NCI-H128 (cell line): ENCODE measurements around the gene NOSIP.
A peak's percentile ranks its signal among the peaks of the same experiment; 100 is the strongest.

Source experiments
- DNase-seq: peaks from one replicate; lab custom pipeline; 2025; ENCODE audit not compliant: unreplicated experiment; lab: John Stamatoyannopoulos, UW

NOSIP gene

GRCh38 chr19:49594993-49595818, 14.8 kb upstream of the NOSIP start:
- DNase-seq = no peak

GRCh38 chr19:49594157-49594992, 14.0 kb upstream of the NOSIP start:
- no peak for DNase-seq

GRCh38 chr19:49593233-49594113, 13.1 kb upstream of the NOSIP start:
- DNase-seq = peak; percentile 61

GRCh38 chr19:49592486-49593232, 12.3 kb upstream of the NOSIP start:
- DNase-seq = no peak

DNA sequence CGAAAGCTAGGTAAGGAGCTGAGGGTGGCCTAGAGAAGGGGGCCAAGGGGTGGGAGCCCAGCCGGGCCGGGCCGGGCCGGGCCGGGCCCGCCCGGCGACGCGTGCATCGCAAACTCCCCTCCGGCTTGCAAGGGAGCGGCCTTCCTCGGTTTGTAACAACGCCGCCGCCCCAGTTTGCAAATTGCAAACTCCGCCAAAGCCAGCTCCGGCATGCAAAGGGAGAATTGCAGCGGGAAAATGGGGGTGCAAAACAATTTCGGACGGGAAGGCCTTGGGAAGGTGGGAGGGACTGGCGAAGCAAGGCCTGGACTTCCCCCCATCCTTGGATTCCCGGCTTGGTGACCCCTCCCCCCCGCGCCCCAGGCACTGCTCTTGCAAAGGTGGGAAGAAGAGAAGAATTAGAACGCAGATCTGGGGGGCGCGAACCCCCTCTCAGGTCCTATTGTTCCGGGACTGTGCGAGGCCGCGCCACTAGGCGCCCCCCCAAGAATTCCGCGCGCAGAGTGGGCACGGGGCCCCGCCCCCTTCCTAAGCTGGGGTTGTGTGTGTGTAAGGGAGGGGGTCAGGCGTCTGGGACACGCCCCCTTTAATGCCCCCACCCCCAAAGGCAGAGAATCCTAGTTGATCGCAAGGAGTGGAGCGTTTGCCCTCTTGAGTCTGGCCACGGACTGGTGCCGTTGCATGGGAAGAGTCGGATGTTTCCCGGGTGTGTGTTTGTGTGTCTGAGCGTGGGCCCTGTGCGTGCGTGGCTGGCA, 11.6 kb upstream of the NOSIP start:
- DNase-seq = no peak

- DNase-seq = peak; percentile 48
These were observed 10.8 kb upstream of the NOSIP start, which contains the start of gene PRR12 for GRCh38 chr19:49590971-49591730. Gene PRR12, plus strand, starts transcription at chr19:49591182. Its CDS starts 473 bp downstream, at chr19:49591655.

- peak; percentile 96 for DNase-seq
These were observed 10.0 kb upstream of the NOSIP start for GRCh38 chr19:49590071-49590970.

DNA sequence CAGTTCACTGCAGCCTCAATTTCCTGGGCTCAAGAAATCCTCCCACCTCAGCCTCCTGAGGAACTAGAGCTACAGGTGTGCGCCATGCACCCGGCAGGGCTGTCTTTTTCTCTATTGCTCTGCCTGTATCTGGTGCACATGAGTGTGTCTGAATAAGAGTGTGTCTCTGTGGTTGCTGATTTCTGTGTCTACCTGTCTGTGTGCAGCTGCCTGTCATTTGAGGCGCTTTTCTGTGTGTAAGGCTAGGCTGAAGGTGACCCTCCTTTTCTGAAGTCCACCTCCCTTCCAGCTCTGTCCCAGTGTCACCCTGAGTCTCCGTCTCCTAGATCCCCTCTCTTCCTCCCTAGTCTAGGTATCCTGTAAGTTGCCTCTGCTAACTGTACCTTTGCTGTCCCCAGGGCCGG, 9.1 kb upstream of the NOSIP start:
- no peak for DNase-seq

- no peak for DNase-seq
These were observed 8.2 kb upstream of the NOSIP start for GRCh38 chr19:49588365-49589122.

DNA sequence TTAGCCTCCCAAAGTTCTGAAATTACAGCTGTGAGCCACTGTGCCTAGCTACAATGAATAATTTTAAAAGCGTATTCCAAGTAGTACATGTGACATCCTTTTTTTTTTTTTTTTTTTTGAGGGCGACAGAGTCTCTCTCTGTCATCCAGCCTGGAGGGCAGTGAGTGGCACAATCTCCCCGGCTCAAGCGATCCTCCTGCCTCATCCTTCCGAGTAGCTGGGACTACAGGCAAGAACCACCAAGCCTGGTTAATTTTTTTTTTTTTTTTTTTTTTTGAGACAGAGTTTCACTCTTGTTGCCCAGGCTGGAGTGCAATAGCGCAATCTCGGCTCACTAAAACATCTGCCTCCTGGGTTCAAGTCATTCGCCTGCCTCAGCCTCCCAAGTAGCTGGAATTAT, 6.9 kb upstream of the NOSIP start:
- DNase-seq = no peak

DNA sequence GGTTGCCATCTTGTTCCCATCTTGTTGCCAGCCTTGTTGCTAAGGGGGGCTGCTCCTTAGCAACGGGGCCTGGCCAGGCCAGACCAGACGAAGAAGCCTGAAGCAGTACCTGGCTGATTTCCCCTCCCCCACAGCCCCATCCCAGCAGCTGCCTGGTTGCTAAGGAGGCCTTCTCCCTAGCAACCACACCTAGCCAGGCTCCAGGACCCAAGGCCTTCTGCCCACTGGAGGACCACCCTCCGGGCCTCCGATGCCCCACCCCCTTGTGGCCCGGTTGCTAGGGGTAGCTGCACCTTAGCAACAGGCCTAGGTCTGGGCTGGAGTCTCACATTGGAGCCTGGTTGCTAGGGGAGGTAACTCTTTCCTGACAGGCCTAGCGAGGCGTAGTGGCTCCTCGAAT, 4.7 kb upstream of the NOSIP start:
- peak; percentile 62 for DNase-seq

DNA sequence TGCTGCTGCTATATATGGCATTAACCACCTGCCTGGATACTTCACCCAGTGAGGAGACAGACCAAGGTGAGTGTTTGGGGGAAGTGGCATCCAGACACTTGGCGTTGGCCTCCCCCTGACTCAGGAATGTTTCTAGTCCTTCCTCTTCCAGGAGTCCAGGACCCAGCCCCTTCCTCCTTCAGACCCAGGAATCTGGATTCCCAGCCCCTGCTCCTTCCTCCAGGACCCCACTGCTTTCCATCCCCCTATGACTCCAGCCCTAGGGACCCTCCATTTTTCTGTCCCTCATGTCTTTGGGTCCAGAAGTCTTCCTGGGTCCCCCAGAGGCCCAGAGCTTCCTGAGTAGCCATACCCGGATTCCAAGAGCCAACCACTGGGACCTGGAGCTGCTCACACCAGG, 2.9 kb upstream of the NOSIP start:
- DNase-seq = no peak

DNA sequence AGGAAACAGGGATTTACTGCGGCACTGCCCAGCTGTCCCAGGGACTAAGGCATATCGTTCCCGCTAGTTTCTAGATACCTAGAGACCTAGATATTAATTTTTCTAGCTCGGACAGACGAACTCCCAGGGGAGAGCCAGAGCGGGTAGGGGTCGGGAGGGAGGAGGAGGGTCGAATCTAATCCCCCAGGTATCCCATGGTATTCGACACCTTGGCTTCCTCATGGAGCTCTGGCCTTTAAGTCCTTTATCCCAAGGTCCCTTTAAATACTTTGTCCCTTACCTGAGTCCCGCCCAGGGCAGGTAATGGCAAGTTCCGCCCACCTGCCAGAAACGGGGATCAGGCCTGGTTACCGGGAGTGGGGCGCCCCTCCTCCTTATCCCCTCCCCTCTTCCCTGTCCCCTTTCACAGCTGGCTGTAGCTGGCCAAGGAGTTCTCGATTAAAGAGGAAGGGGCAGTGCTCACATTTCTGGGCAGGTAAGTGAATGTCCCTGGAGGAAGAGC, 702 bp upstream of the NOSIP start, which contains the start of gene PRRG2:
Gene PRRG2, plus strand, starts transcription at position 310 of the 502 bp plus-strand sequence. CDS start 1,904 bp downstream, outside the sequence.
- no peak for DNase-seq

DNA sequence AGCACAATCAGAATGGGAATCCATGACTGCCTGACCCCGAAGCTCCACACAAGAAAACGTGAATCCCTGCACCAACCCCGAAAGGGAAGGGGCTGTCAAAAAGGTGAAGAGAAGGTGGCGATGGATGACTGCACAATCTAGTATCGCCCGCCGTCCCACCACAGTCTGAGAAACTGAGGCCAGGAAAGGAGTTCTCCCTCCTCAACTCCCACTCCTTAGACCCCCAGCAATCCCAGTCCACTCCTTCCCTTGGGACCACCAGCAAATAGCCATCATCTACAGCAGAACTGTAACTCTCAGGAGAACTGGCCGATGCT, 451 bp downstream of the NOSIP start:
- no peak for DNase-seq

- no peak for DNase-seq
These were observed 1.2 kb downstream of the NOSIP start for GRCh38 chr19:49579193-49579592.

DNA sequence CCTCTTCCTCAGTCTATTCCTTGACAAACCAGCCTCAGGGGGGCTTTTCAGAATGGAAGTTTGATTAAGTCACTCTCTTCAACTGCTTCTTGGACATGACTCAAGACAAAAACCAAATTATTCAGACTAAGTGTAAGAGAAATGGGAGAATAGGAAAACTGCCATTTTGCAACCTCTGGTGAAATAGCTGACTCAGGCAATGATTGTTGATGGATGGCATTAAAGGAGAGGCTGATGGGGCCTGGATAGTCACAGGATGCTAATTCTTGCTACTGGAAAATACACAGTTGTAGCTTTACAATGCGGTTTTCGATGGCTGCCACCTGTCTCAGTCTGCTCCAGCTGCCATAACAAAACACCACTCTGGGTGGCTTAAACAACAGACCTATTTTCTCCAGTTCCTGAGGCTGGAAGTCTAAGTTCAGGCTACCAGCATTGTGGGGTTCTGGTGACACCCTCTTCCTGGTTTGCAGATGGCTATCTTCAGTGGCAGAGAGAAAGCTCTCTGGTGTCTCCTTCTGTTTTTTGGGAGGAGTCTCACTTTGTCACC, 6.1 kb downstream of the NOSIP start:
- DNase-seq = no peak

- DNase-seq = no peak
These were observed 6.9 kb downstream of the NOSIP start for GRCh38 chr19:49573425-49573824.
